ENCODE data around the gene RPL35A. TPM values are rescaled to one million over a fixed set of nuclear protein-coding genes. Genes with fewer than 3 reads are reported as not detected.
"Not testable (repeated sequence)": the region's sequence is repeated elsewhere in the genome, so short reads cannot be mapped to it uniquely, and the experiment has no call there.

Gene RPL35A
- total RNA-seq, 2 donors from 2014 or later = 1,211 to 1,450 TPM

GRCh38 chr3:197961582-197961945 is 11.6 kb downstream of the RPL35A start:
- WGBS, 2 experiments (ENCODE audit: insufficient coverage in 1 of 2, insufficient read length in 1 of 2) = 97 to 98% methylated on average over 5 to 9 of the region's 9 CpGs

GRCh38 chr3:197963019-197963637 is 13.1 kb downstream of the RPL35A start:
- Histone ChIP-seq H3K36me3 (ENCODE audit: control insufficient read depth, insufficient read depth, low read length) (no peaks in the 10 kb centered on the region), H3K4me1 (ENCODE audit: control insufficient read depth, insufficient read depth, low read length) (no peaks in the 10 kb centered on the region), H3K27ac (ENCODE audit: low read depth, low read length) (no peak overlapping the region), H3K27me3 (ENCODE audit: control insufficient read depth, insufficient read depth, low read length, poor library complexity, severe bottlenecking) (no peaks in the 10 kb centered on the region), H3K9me3 (ENCODE audit: control insufficient read depth, low read length) (peaks cover 17% of the 10 kb centered on the region), H3K9ac (ENCODE audit: extremely low read depth, low read length, poor library complexity, severe bottlenecking) (no peak overlapping the region), H3K4me3 (ENCODE audit: low read length) (no peak overlapping the region)
- no peak overlapping the region for H3K4me3 Mint-ChIP-seq
- H3K27ac Mint-ChIP-seq = no peak overlapping the region
- peaks cover 26% of the 10 kb centered on the region for H3K9me3 Mint-ChIP-seq
- peaks cover 14% of the 10 kb centered on the region for H3K27me3 Mint-ChIP-seq (ENCODE audit: insufficient read depth)
- no peak for TF ChIP-seq CTCF (conservative IDR thresholded peaks at IDR 0.05)
- WGBS, 2 experiments (ENCODE audit: insufficient coverage in 1 of 2, insufficient read length in 1 of 2) = 94 to 96% methylated on average over 3 to 5 of the region's 5 CpGs
- no peak for DNase-seq
- peaks cover 8% of the 10 kb centered on the region for H3K36me3 Mint-ChIP-seq (ENCODE audit: low read depth)
- peaks cover 11% of the 10 kb centered on the region for H3K4me1 Mint-ChIP-seq

More at GRCh38 chr3:197961582-197961945, 11.6 kb downstream of the RPL35A start:
- Histone ChIP-seq H3K27me3 (ENCODE audit: control insufficient read depth, insufficient read depth, low read length, poor library complexity, severe bottlenecking) (no peaks in the 10 kb centered on the region), H3K9ac (ENCODE audit: extremely low read depth, low read length, poor library complexity, severe bottlenecking) (no peak overlapping the region), H3K36me3 (ENCODE audit: control insufficient read depth, insufficient read depth, low read length) (peaks cover 3% of the 10 kb centered on the region), H3K4me3 (ENCODE audit: low read length) (peak overlapping the region; percentile 86), H3K4me1 (ENCODE audit: control insufficient read depth, insufficient read depth, low read length) (no peaks in the 10 kb centered on the region), H3K9me3 (ENCODE audit: control insufficient read depth, low read length) (peaks cover 3% of the 10 kb centered on the region), H3K27ac (ENCODE audit: low read depth, low read length) (no peak overlapping the region)
- Mint-ChIP-seq H3K27ac (no peak overlapping the region), H3K36me3 (ENCODE audit: low read depth) (peaks cover 5% of the 10 kb centered on the region), H3K27me3 (ENCODE audit: insufficient read depth) (peaks cover 14% of the 10 kb centered on the region), H3K4me1 (peaks cover 11% of the 10 kb centered on the region), H3K4me3 (no peak overlapping the region), H3K9me3 (peaks cover 12% of the 10 kb centered on the region)
- no peak for DNase-seq
- TF ChIP-seq CTCF (conservative IDR thresholded peaks at IDR 0.05) = no peak

- WGBS, 2 experiments (ENCODE audit: insufficient coverage in 1 of 2, insufficient read length in 1 of 2) = 93 to 98% methylated on average over 5 to 8 of the region's 8 CpGs
- Mint-ChIP-seq H3K9me3 (peaks cover 54% of the 10 kb centered on the region), H3K36me3 (ENCODE audit: low read depth) (peaks cover 15% of the 10 kb centered on the region)
- DNase-seq; H3K36me3 ChIP-seq (ENCODE audit: control insufficient read depth, insufficient read depth, low read length); H3K9ac ChIP-seq (ENCODE audit: extremely low read depth, low read length, poor library complexity, severe bottlenecking); H3K27ac ChIP-seq (ENCODE audit: low read depth, low read length); H3K4me1 ChIP-seq (ENCODE audit: control insufficient read depth, insufficient read depth, low read length); H3K27ac Mint-ChIP-seq; H3K27me3 ChIP-seq (ENCODE audit: control insufficient read depth, insufficient read depth, low read length, poor library complexity, severe bottlenecking); H3K4me1 Mint-ChIP-seq; H3K4me3 ChIP-seq (ENCODE audit: low read length); H3K4me3 Mint-ChIP-seq; H3K27me3 Mint-ChIP-seq (ENCODE audit: insufficient read depth): not testable (repeated sequence)
- peaks cover 36% of the 10 kb centered on the region for H3K9me3 ChIP-seq (ENCODE audit: control insufficient read depth, low read length)
Observed at GRCh38 chr3:197967337-197967989, 17.5 kb downstream of the RPL35A start.
